ENCODE data around the gene AVPR2.

GRCh38 chrX:153880440-153880815, 24.0 kb upstream of the AVPR2 start:
- TF ChIP-seq GATA1 (IDR thresholded peaks at IDR 0.05; ENCODE audit: low read depth, low read length) (no peak), POLR2A (IDR thresholded peaks at IDR 0.05; ENCODE audit: low read length) (no peak)
